ENCODE data around the gene HIVEP2. TPM values are rescaled to one million over a fixed set of nuclear protein-coding genes. Genes with fewer than 3 reads are reported as not detected.

HIVEP2 gene
- total and polyA plus RNA-seq, 4 donors: 3.0 to 23.8 (median 11.2) TPM

DNA sequence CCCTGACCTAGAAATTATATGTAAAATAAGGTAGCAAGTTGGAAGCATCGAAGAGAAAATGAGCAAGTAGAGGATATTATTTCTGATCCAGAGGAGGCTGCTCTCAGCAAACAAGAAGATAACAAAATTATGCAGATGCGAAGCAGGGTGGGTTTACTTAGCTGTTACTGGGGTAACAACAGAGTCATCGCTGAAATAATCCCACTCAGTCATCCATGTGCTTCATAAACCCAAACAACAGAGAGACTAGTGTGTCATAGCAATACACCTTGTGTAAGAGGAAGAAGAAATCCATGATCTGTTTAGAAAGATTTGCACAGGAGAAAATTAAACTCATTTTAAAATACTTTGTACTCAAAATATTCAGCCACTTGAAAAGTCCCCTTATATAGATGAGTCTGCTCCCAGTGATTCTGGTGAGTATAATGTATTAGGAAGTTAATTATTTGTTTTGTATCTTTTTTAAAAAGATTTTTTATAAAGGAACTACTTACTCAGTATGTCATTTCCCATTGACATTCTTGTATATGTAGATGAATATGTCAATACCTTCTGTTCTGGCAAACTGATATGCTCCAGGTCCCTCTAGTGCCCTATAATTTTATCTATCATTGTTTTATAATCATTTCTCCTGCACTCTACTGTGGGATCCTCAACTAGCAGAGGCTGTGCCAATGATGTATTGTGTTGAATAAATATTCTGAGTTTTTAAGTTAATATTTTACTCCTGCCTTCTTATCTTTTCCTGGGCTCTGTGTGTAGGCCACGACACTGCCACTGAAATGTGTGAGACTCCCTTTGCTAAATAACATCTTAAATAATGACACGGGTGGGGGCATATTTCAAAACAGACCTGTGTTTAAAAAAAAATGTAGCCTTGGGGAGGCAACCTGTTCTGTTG is 8.6 kb upstream of the HIVEP2 start:
- no peak for DNase-seq
- Histone ChIP-seq H3K9me3 (ENCODE audit: control insufficient read depth in 4 of 4, insufficient read depth in 3 of 4, low read length in 3 of 4) (no peaks in the 10 kb centered on the region), H3K27me3 (ENCODE audit: control insufficient read depth in 3 of 3, insufficient read depth in 3 of 3, low read length in 2 of 3) (no peaks in the 10 kb centered on the region), H3K36me3 (ENCODE audit: control insufficient read depth in 4 of 4, insufficient read depth in 4 of 4, low read length in 4 of 4) (no peaks in the 10 kb centered on the region), H3K9ac (ENCODE audit: insufficient read depth in 1 of 2, low read length in 2 of 2) (no peak overlapping the region), H3K27ac (ENCODE audit: low read depth in 1 of 2, low read length in 1 of 2) (no peak overlapping the region), H3K4me3 (no peak overlapping the region), H3K4me1 (ENCODE audit: control insufficient read depth in 5 of 5, insufficient read depth in 5 of 5, low read length in 5 of 5) (no peaks in the 10 kb centered on the region)
- TF ChIP-seq, protein P1, sequence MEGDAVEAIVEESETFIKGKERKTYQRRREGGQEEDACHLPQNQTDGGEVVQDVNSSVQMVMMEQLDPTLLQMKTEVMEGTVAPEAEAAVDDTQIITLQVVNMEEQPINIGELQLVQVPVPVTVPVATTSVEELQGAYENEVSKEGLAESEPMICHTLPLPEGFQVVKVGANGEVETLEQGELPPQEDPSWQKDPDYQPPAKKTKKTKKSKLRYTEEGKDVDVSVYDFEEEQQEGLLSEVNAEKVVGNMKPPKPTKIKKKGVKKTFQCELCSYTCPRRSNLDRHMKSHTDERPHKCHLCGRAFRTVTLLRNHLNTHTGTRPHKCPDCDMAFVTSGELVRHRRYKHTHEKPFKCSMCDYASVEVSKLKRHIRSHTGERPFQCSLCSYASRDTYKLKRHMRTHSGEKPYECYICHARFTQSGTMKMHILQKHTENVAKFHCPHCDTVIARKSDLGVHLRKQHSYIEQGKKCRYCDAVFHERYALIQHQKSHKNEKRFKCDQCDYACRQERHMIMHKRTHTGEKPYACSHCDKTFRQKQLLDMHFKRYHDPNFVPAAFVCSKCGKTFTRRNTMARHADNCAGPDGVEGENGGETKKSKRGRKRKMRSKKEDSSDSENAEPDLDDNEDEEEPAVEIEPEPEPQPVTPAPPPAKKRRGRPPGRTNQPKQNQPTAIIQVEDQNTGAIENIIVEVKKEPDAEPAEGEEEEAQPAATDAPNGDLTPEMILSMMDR (IDR thresholded peaks at IDR 0.05; ENCODE audit: control extremely low read depth, extremely low read depth): no peak
- no peak for ATAC-seq (ENCODE audit: insufficient read depth, low FRiP score)
- WGBS, 2 donors: 89 to 92% methylated on average over 5 of the region's 5 CpGs

- no peak overlapping the region for H3K4me3 ChIP-seq
- no peak overlapping the region for H3K9ac ChIP-seq (ENCODE audit: insufficient read depth in 1 of 2, low read length in 2 of 2)
- no peaks in the 10 kb centered on the region for H3K36me3 ChIP-seq (ENCODE audit: control insufficient read depth in 4 of 4, insufficient read depth in 4 of 4, low read length in 4 of 4)
- H3K9me3 ChIP-seq (ENCODE audit: control insufficient read depth in 4 of 4, insufficient read depth in 3 of 4, low read length in 3 of 4): no peaks in the 10 kb centered on the region
- H3K27me3 ChIP-seq (ENCODE audit: control insufficient read depth in 3 of 3, insufficient read depth in 3 of 3, low read length in 2 of 3): no peaks in the 10 kb centered on the region
- TF ChIP-seq, protein P1 (IDR thresholded peaks at IDR 0.05; ENCODE audit: control extremely low read depth, extremely low read depth): no peak
- DNase-seq: no peak
- H3K27ac ChIP-seq (ENCODE audit: low read depth in 1 of 2, low read length in 1 of 2): no peak overlapping the region
- no peaks in the 10 kb centered on the region for H3K4me1 ChIP-seq (ENCODE audit: control insufficient read depth in 5 of 5, insufficient read depth in 5 of 5, low read length in 5 of 5)
- ATAC-seq (ENCODE audit: insufficient read depth, low FRiP score): no peak
- 83 to 90% methylated on average over 3 of the region's 3 CpGs for WGBS, 2 donors
Measured at GRCh38 chr6:142952614-142953013, 7.6 kb upstream of the HIVEP2 start.

DNA sequence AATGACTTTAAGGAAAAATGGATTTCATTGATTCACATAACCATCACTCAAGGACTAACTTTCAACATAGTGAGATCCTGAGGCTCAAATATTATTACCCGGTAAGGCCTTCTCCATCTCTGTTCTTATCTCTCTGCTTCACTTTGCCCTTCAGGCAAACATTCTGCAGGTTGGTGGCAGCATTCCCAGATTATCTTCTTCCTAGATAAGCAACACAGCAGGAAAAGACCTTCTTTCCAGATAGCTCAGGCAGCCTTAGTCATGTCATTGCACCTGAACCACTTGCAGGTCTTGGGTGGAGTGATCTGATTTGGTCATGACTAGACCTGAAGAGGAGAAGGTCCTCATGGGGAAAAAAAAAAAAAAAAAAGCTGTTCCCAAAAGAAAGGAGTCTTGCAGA is 5.3 kb upstream of the HIVEP2 start:
- no peaks in the 10 kb centered on the region for H3K27me3 ChIP-seq (ENCODE audit: control insufficient read depth in 3 of 3, insufficient read depth in 3 of 3, low read length in 2 of 3)
- ATAC-seq (ENCODE audit: insufficient read depth, low FRiP score): no peak
- no peaks in the 10 kb centered on the region for H3K4me1 ChIP-seq (ENCODE audit: control insufficient read depth in 5 of 5, insufficient read depth in 5 of 5, low read length in 5 of 5)
- TF ChIP-seq, protein P1 (IDR thresholded peaks at IDR 0.05; ENCODE audit: control extremely low read depth, extremely low read depth): no peak
- 69 to 90% methylated on average over 1 of the region's 1 CpG for WGBS, 2 donors
- DNase-seq: no peak
- H3K9me3 ChIP-seq (ENCODE audit: control insufficient read depth in 4 of 4, insufficient read depth in 3 of 4, low read length in 3 of 4): no peaks in the 10 kb centered on the region
- no peak overlapping the region for H3K4me3 ChIP-seq
- H3K27ac ChIP-seq (ENCODE audit: low read depth in 1 of 2, low read length in 1 of 2): no peak overlapping the region
- no peaks in the 10 kb centered on the region for H3K36me3 ChIP-seq (ENCODE audit: control insufficient read depth in 4 of 4, insufficient read depth in 4 of 4, low read length in 4 of 4)
- H3K9ac ChIP-seq (ENCODE audit: insufficient read depth in 1 of 2, low read length in 2 of 2): no peak overlapping the region

All from lung (tissue), 12 donors.